Mucosa of gallbladder (tissue), 1 donor: ENCODE measurements around the gene OR6S1. TPM values are rescaled to one million over a fixed set of nuclear protein-coding genes. Genes with fewer than 3 reads are reported as not detected.
"Not testable (repeated sequence)": the region's sequence is repeated elsewhere in the genome, so short reads cannot be mapped to it uniquely, and the experiment has no call there.

Experiments used
- DNase-seq: peaks from one replicate; pipeline ENCODE4 v3.0.0-alpha.2; 2020; ENCODE audit warnings: low spot score
- total RNA-seq: library from RNA; stranded (reverse); gene quantifications from one replicate; pipeline ENCODE4 v1.2.1, GENCODE V29; 2021
- donor health status: DM: no; HTN: no; CAD: no.

Gene OR6S1
- total RNA-seq, 1 donor from 2014 or later: not detected

- peak; percentile 72 for DNase-seq
Observed at GRCh38 chr14:20631880-20632389, 9.6 kb downstream of the OR6S1 start.

- DNase-seq: no peak
Observed at GRCh38 chr14:20631023-20631879, 10.2 kb downstream of the OR6S1 start.

DNA sequence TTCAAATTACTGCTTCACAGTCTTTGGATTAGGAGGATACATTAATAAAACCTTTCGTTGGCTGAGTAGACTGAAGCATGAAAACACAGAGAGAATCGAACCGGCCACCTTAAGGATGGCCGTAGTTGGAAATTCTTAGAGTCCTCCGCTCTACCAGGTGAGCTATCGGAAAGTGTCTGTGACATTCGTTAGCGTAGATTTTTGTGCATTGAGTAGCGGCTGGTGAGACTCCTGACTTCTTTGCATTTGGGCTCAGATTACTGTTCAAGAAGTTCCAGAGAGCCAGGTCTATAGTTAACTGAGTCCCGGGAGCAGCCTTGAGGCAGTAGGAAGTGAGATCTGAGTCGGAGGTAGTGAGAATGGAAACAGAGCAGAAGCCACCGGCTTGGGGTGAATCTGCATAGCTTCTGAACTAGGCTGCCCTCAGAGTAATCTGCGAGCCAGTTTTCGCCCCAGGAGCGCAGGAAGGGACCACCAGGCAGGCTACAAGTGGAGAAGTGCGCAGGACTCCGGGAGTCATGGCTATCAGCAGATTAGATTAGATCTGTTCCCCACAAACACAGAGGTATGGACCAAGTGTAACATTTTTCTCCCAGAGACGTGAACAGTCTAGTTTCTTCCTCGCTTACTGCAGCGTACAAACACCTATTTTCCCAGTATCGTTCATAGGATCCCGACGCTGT is 11.0 kb downstream of the OR6S1 start:
- DNase-seq: no peak

- DNase-seq: no peak
Observed at GRCh38 chr14:20628063-20628854, 13.2 kb downstream of the OR6S1 start.

- no peak for DNase-seq
Observed at GRCh38 chr14:20627346-20628027, 14.0 kb downstream of the OR6S1 start.

DNA sequence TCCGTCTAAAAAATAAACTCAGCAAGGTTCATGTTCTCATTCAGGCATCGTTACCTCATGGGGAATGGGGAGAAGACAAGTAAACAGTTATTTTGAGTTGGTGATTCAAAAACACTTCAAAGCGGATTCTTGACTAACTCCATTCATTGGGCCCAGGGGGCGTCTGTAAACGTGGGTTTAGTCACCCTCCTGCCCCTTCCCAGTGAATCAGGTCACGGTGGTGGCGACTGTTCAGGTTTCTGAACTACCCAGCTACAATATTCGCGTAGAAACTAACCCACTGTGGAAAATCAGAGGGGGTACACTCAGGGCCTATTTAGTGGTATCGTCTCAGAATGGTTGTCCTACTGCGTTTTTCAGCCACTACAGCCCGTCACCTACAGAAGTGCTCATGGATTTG is 15.2 kb downstream of the OR6S1 start:
- DNase-seq: no peak

DNA sequence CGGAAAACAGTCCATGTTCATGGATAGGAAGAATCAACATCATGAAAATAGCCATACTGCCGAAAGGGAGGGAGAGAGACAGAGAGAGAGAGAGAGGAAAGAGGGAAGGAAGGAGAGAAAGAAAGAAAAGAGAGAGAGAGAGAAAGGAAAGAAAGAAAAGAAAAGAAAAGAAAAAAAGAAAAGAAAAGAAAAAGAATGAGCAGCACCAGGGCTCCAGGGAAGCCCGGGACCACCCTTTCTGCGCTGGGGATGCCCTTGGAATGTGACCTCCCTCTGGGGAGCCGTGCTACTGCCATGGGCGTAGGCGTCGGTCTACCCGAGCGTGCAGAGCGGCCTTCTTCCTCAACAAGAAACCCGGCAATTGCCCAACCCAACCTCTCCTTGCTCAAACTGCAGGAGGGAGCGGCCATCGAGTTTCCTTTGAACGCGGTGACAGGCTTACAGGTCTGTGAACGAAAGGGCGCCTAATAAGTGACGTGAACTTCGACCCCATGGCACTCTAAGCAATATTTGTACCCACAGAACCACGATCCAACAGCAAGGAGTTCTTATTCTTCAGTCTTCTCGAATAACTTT is 16.9 kb downstream of the OR6S1 start:
- DNase-seq: peak; percentile 56

GRCh38 chr14:20623798-20624197 is 17.7 kb downstream of the OR6S1 start:
- no peak for DNase-seq

DNA sequence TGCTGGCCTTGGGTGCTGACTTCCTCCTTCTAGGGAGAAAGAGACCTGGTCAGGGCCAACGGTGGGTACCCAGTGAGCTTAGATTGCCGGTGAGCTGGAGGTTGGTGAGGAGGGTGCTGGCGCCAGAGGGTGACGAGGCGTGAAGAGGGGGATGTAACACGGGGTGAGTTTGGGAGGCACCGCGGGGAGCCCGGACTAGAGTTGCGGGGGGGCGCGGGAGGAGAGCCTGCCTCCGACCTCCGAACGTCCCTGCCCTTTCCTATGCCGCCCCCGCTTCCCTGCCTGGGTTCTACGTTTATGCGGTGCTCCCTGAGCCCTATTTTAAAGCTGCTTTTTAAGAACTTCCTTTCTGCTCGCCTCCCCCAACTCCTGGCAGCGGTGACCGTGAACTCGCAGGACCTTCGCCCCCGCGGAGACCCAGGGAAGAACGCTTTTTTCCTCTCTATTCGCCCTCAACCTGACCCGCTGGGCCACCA is 18.6 kb downstream of the OR6S1 start:
- DNase-seq: no peak

GRCh38 chr14:20620798-20621478 is 20.6 kb downstream of the OR6S1 start:
- DNase-seq: no peak

- not testable (repeated sequence) for DNase-seq
Observed at GRCh38 chr14:20619688-20620087, 21.8 kb downstream of the OR6S1 start.

DNA sequence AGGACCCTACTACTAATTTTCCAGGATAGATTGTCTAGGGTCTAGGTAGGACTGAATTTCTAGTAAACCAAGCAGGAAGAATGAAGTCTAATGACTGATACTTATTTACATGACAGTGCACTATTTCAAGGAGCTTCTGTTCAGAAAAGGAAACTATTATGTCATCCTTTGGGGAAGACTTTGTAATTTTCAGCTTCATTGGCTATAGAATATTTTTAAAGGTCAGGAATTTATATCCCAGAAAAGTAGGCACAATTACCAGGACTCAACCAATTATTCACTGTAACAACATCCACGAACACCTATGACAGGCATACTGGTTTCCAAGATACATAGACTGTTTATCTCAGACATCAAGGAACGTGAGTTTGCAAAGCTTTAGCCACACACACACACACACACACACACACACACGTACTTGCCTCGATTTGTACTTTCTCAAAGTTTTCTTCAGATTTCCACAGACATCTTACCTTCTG is 23.2 kb downstream of the OR6S1 start:
- no peak for DNase-seq

- no peak for DNase-seq
Observed at GRCh38 chr14:20617138-20618003, 24.1 kb downstream of the OR6S1 start.

DNA sequence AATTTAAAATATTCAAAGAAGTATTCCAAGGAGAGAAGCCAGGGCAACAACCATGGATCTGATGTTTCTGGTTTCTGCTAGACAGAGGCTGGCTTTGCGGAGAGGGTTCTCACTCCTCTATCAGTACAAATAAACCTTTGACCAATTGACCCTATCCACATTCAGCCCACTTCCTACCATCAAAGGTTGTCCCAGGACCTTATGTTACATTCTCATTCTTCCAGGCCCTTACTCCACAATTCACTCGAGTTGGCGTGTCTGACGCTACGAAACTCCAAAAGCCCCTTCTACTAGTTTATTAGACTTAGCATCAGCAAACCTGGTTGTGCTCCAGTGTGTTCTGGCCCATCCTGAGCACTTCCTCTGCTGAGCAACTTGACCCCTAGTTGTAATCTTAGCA is 25.5 kb downstream of the OR6S1 start:
- no peak for DNase-seq

DNA sequence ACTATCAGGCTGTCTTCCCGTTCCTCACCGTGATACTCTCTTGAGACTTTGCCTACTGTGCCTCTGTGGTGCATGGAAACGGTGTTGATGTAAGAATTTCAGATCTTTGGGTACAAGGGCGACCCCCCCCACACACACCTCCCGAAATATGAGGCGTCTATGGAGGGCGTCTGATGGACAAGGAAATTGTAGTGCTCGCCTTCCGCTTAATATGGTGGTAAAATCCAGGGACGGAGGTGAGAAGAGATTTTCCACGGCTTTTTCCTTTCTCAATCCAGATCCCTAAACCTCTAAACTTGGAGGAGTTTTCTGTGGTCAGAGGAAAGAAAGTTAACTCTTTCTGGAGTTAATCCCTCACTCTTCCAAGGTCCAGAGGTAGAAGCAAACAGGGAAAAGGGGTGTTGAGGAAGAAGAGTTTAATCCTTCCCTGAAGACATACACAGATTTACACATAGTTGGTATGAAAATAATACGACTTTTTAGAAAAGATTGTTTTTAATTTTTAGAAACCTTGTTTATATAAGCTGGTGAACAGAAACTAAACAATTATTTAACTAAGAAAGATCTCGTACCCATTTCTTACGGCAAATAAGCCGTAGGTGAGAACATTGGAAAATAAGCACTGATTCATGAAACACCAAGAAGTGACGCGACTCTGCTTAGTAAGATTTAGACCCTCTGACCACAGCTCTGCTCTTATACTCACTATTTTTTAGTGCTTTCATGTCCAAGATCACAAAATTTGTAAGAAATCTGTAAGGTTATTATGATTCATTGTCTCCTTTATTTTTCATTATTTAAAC is 27.3 kb downstream of the OR6S1 start:
- no peak for DNase-seq

DNA sequence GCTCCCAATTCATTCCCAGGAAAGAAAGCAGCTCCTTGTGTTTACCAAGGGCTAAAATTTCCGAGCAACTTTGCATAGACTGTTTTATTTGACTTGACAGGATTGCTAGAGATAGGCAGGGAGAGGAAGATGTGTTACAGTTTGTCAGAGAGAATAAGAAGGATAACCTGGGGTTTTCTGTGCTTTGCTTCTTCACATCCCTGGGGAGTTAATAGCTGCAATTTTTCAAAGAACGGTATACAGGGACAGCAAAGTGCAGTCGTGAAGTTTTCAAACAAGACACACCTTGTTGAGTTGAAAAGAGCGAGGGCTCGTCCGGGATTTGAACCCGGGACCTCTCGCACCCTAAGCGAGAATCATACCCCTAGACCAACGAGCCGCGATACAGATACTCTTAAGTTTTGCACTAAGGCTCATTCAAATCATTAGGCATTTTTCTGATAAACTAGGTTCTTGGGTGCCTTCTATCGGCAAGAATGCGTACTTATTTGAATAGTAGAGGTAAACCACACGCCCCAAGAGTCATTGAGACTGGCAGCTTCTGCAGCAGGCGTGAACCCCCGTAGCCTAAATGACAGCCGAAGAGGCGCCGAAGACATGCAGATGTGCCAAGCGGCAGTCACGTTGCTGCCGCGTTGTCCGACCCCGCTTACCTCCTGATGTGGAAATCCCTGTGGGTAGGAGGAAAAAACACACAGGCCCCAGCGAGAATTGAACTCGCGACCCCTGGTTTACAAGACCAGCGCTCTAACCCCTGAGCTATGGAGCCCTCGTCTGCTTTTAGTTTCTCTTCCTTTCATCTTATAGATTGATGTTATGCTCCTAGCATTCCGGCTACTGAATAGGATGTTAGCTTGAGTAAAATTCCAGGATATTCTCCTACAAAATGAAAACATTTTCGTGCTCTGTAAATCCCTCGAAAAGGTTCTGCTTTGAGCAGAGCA is 28.1 kb downstream of the OR6S1 start:
- DNase-seq: peak; percentile 88

- no peak for DNase-seq
Observed at GRCh38 chr14:20612403-20612802, 29.1 kb downstream of the OR6S1 start.
